Psoas muscle (tissue), 8 donors: ENCODE results near the gene UBA52. TPM values are rescaled to one million over a fixed set of nuclear protein-coding genes. Genes with fewer than 3 reads are reported as not detected.

Experiments used
- ATAC-seq, 4 donors: fragments of 200-7000 bp; cut with Tn5 transposase; one replicate each; pipeline ENCODE4 v1.9.1; 2020; ENCODE audit warnings: moderate library complexity in 3 of 4, mild to moderate bottlenecking in 2 of 4
- DNase-seq, 2 donors: peaks; one replicate each; pipeline ENCODE4 v3.0.0-alpha.2; 2020
- H3K27ac ChIP-seq: fragments of 200-600 bp; one replicate; pipeline ENCODE4 v1.8.0; 2022
- H3K27me3 ChIP-seq, 3 donors: fragments of 200-600 bp in 1 of 3; one replicate each; pipeline versions ENCODE4 v1.6.1 to v1.8.0; 2013 to 2022; ENCODE audit warnings: low read length in 2 of 3, mild to moderate bottlenecking in 2 of 3, moderate library complexity in 1 of 3; ENCODE audit not compliant: insufficient read depth in 3 of 3
- H3K36me3 ChIP-seq, 2 donors: fragments of 200-600 bp in 1 of 2; one replicate each; pipeline versions ENCODE4 v1.6.1 to v1.8.0; 2013 to 2022; ENCODE audit warnings: low read depth in 1 of 2, mild to moderate bottlenecking in 1 of 2, moderate library complexity in 1 of 2; ENCODE audit not compliant: insufficient read depth in 1 of 2
- H3K4me1 ChIP-seq: fragments of 200-600 bp; one replicate; pipeline ENCODE4 v1.8.0; 2022
- H3K4me3 ChIP-seq: fragments of 200-600 bp; one replicate; pipeline ENCODE4 v1.8.0; 2022; ENCODE audit warnings: mild to moderate bottlenecking
- H3K9me3 ChIP-seq: fragments of 200-600 bp; one replicate; pipeline ENCODE4 v1.8.0; 2022
- CTCF ChIP-seq: fragments of 200-600 bp; IDR thresholded peaks from one replicate; pipeline ENCODE4 v1.8.0; 2022; ENCODE audit warnings: antibody characterized with exemption
- WGBS, 3 donors: extraction: QIAGEN DNeasy Blood & Tissue Kit; methylation state at CpG; one replicate each; pipeline versions ENCODE4 v1.1.6 to v1.1.7; 2013; 5-methylcytosine and 5-hydroxymethylcytosine counted together
- intact Hi-C, 2 donors: fragments of 100-400 bp; cut with DNase I; formaldehyde crosslinking; loops; one replicate each; pipeline versions ENCODE4 v1.11.0 to v1.14.2; 2022
- polyA plus RNA-seq, 3 donors: library from polyadenylated mRNA; stranded (reverse); fragments of 200-250 nt; gene quantifications; one replicate each; pipeline ENCODE4 v1.2.3, GENCODE V29; 2013
- total RNA-seq, 4 donors: library from RNA; stranded (reverse); fragmentation: NEBNext Ultra II Directional in 2 of 4; extraction: Animal tissue kit (Norgen Biotek cat#: 25700) in 2 of 4; gene quantifications; one replicate each; pipeline versions ENCODE4 v1.2.1 to v1.2.4, GENCODE V29; 2021 to 2023
- donor health status: healthy with polysubstance abuse.
- donor health status: DM: no; HTN: no; CAD: no; lungs with moderate emphysema.
- donor health status: Bipolar disorder and iron deficiency.
- donor health status: healthy.
- donor health status: DM: yes; HTN: yes; CAD: no.
- donor health status: DM: no; HTN: no; CAD: no.
- donor health status: DM: no; HTN: no; CAD: no.
- donor health status: DM: yes; HTN: yes; CAD: no.

Gene UBA52
- total and polyA plus RNA-seq, 7 donors = 877 to 1,553 (median 1,005) TPM

- no peak for TF ChIP-seq CTCF
- H3K9me3 ChIP-seq = no peaks in the 10 kb centered on the region
- no peaks in the 10 kb centered on the region for H3K27me3 ChIP-seq
- ATAC-seq = no peak
- peaks cover 3 to 27% of the 10 kb centered on the region in 2 donors for H3K36me3 ChIP-seq
- intact Hi-C loops = loop anchor here (5.0 kb wide), 3 partner anchors 37 to 107 kb away; partner anchors contain the start of gene ELL (in 2 of the 2)
- WGBS, 3 donors = 48 to 68% (median 59%) methylated on average over 5 of the region's 5 CpGs
- H3K4me1 ChIP-seq = peaks cover 18% of the 10 kb centered on the region
- no peak overlapping the region for H3K4me3 ChIP-seq
- peak overlapping the region; percentile 93 for H3K27ac ChIP-seq
- no peak for DNase-seq
Measured at GRCh38 chr19:18559685-18560084, 12.0 kb upstream of the UBA52 start.

- H3K27ac ChIP-seq = peak overlapping the region; percentile 93
- 53 to 58% (median 57%) methylated on average over 14 of the region's 14 CpGs for WGBS, 3 donors
- H3K9me3 ChIP-seq = no peaks in the 10 kb centered on the region
- ATAC-seq (no peak), DNase-seq (peak; percentile 40 to 66)
- peaks cover 5 to 51% of the 10 kb centered on the region in 2 donors for H3K36me3 ChIP-seq
- intact Hi-C loops = no loop called here
- no peak for TF ChIP-seq CTCF
- peaks cover 18% of the 10 kb centered on the region for H3K4me1 ChIP-seq
- no peaks in the 10 kb centered on the region for H3K27me3 ChIP-seq
- H3K4me3 ChIP-seq = no peak overlapping the region
Measured at GRCh38 chr19:18562086-18562485, 9.6 kb upstream of the UBA52 start.

GRCh38 chr19:18566953-18567352, 4.7 kb upstream of the UBA52 start:
- Histone ChIP-seq H3K4me1 (no peaks in the 10 kb centered on the region), H3K27ac (no peak overlapping the region), H3K36me3 (peaks cover 5 to 74% of the 10 kb centered on the region in 2 donors), H3K9me3 (no peaks in the 10 kb centered on the region), H3K4me3 (no peak overlapping the region), H3K27me3 (no peaks in the 10 kb centered on the region)
- intact Hi-C loops = no loop called here
- TF ChIP-seq CTCF = no peak
- ATAC-seq = no peak
- 91 to 96% (median 96%) methylated on average over 8 of the region's 8 CpGs for WGBS, 3 donors
- no peak for DNase-seq

- H3K27ac ChIP-seq = no peak overlapping the region
- H3K27me3 ChIP-seq = no peaks in the 10 kb centered on the region
- H3K9me3 ChIP-seq = no peaks in the 10 kb centered on the region
- H3K36me3 ChIP-seq = peaks cover 5 to 70% of the 10 kb centered on the region in 2 donors
- WGBS, 3 donors = 88 to 92% (median 88%) methylated on average over 15 of the region's 15 CpGs
- peaks cover 9% of the 10 kb centered on the region for H3K4me1 ChIP-seq
- no peak for TF ChIP-seq CTCF
- H3K4me3 ChIP-seq = no peak overlapping the region
- ATAC-seq (no peak), DNase-seq (no peak)
- intact Hi-C loops = no loop called here
Measured at GRCh38 chr19:18568367-18568766, 3.3 kb upstream of the UBA52 start.

- intact Hi-C loops = loop anchor here (5.0 kb wide), 3 partner anchors 57 to 107 kb away; no protein-coding TSS in a partner anchor
- no peak for DNase-seq
- Histone ChIP-seq H3K4me1 (peaks cover 13% of the 10 kb centered on the region), H3K27ac (no peak overlapping the region), H3K4me3 (no peak overlapping the region), H3K9me3 (no peaks in the 10 kb centered on the region), H3K36me3 (peaks cover 4 to 58% of the 10 kb centered on the region in 2 donors), H3K27me3 (no peaks in the 10 kb centered on the region)
- 89 to 92% (median 90%) methylated on average over 18 of the region's 18 CpGs for WGBS, 3 donors
- ATAC-seq = no peak
- no peak for TF ChIP-seq CTCF
Measured at GRCh38 chr19:18574691-18575291, 3.1 kb downstream of the UBA52 start.
